SK-N-SH treated with all-trans-retinoic acid at 6 μM for 48 hours (cell line): Measurements from ENCODE around the gene ALDH1B1.

Experiments used
- ATAC-seq: fragments of 200-7000 bp; cut with Tn5 transposase; 3 replicates; pipeline ENCODE4 v1.9.1; 2020; ENCODE audit warnings: mild to moderate bottlenecking, moderate library complexity
- ARNTL ChIP-seq: fragments of 450-650 bp; formaldehyde crosslinking; IDR thresholded peaks from 2 replicates; pipeline ENCODE4 v1.5.0; 2020; ENCODE audit warnings: low read depth, mild to moderate bottlenecking, moderate library complexity, borderline replicate concordance
- BACH2 ChIP-seq: fragments of 250-450 bp; sonication (Bioruptor Pico); IDR thresholded peaks from 2 replicates; pipeline ENCODE4 v1.9.0; 2021; ENCODE audit warnings: mild to moderate bottlenecking, borderline replicate concordance
- CSDC2 ChIP-seq: fragments of 250-450 bp; sonication (Bioruptor Pico); IDR thresholded peaks from 2 replicates; pipeline ENCODE4 v1.5.0; 2020; ENCODE audit warnings: mild to moderate bottlenecking, moderate library complexity
- CSRNP3 ChIP-seq: fragments of 250-450 bp; sonication (Bioruptor Pico); IDR thresholded peaks from 2 replicates; pipeline ENCODE4 v1.5.1; 2021; ENCODE audit warnings: mild to moderate bottlenecking, moderate library complexity
- GLIS3 ChIP-seq: fragments of 250-450 bp; sonication (Bioruptor Pico); IDR thresholded peaks from 2 replicates; pipeline ENCODE4 v1.5.0; 2020; ENCODE audit warnings: mild to moderate bottlenecking, moderate library complexity
- OSR1 ChIP-seq: fragments of 250-450 bp; sonication (Bioruptor Pico); IDR thresholded peaks from 2 replicates; pipeline ENCODE4 v1.8.0; 2022; ENCODE audit warnings: moderate library complexity, mild to moderate bottlenecking, inconsistent platforms
- PPARA ChIP-seq: fragments of 250-450 bp; sonication (Bioruptor Pico); IDR thresholded peaks from 2 replicates; pipeline ENCODE4 v1.5.0; 2020; ENCODE audit warnings: mild to moderate bottlenecking, borderline replicate concordance
- RARB ChIP-seq: fragments of 250-450 bp; sonication (Bioruptor Pico); IDR thresholded peaks from 2 replicates; pipeline ENCODE4 v1.8.0; 2021; ENCODE audit warnings: mild to moderate bottlenecking, moderate library complexity
- TCF4 ChIP-seq: fragments of 250-450 bp; sonication (Bioruptor Pico); IDR thresholded peaks from 2 replicates; pipeline ENCODE4 v1.8.0; 2021; ENCODE audit warnings: mild to moderate bottlenecking, moderate library complexity, borderline replicate concordance
- TOX ChIP-seq: fragments of 250-450 bp; sonication (Bioruptor Pico); IDR thresholded peaks from 2 replicates; pipeline ENCODE4 v1.8.0; 2021; ENCODE audit warnings: mild to moderate bottlenecking, moderate library complexity, borderline replicate concordance
- TSHZ2 ChIP-seq: fragments of 250-450 bp; sonication (Bioruptor Pico); IDR thresholded peaks from 2 replicates; pipeline ENCODE4 v1.5.0; 2020; ENCODE audit warnings: mild to moderate bottlenecking, moderate library complexity
- ZC3H10 ChIP-seq: fragments of 250-450 bp; sonication (Bioruptor Pico); IDR thresholded peaks from 2 replicates; pipeline ENCODE4 v1.5.1; 2021; ENCODE audit warnings: mild to moderate bottlenecking, moderate library complexity
- ZFP30 ChIP-seq: fragments of 450-650 bp; formaldehyde crosslinking; IDR thresholded peaks from 2 replicates; pipeline ENCODE4 v1.5.0; 2022; ENCODE audit warnings: mild to moderate bottlenecking, moderate library complexity
- ZNF565 ChIP-seq: fragments of 450-650 bp; formaldehyde crosslinking; conservative IDR thresholded peaks from 2 replicates; pipeline ENCODE4 v1.5.0; 2020; ENCODE audit warnings: low read depth, mild to moderate bottlenecking, moderate library complexity
- ZNF70 ChIP-seq: fragments of 450-650 bp; formaldehyde crosslinking; IDR thresholded peaks from 2 replicates; pipeline ENCODE4 v1.5.0; 2020; ENCODE audit warnings: mild to moderate bottlenecking, moderate library complexity
- ZNF8 ChIP-seq: fragments of 450-650 bp; formaldehyde crosslinking; IDR thresholded peaks from 2 replicates; pipeline ENCODE4 v1.5.0; 2020; ENCODE audit warnings: mild to moderate bottlenecking, moderate library complexity
- TF ChIP-seq, protein P1 (sequence below): fragments of 250-450 bp; sonication (Bioruptor Pico); IDR thresholded peaks from 2 replicates; pipeline ENCODE4 v1.5.1; 2020; ENCODE audit warnings: low read depth, mild to moderate bottlenecking, moderate library complexity
- TF ChIP-seq, protein P2 (sequence below): fragments of 250-450 bp; sonication (Bioruptor Pico); IDR thresholded peaks from 2 replicates; pipeline ENCODE4 v1.8.0; 2020; ENCODE audit warnings: mild to moderate bottlenecking, moderate library complexity, borderline replicate concordance
- TF ChIP-seq, protein P3 (sequence below): fragments of 250-450 bp; sonication (Bioruptor Pico); IDR thresholded peaks from 2 replicates; pipeline ENCODE4 v1.8.0; 2021; ENCODE audit warnings: low read depth, mild to moderate bottlenecking, moderate library complexity, borderline replicate concordance

Gene ALDH1B1

GRCh38 chr9:38358390-38359296 lies 33.9 kb upstream of the ALDH1B1 start (continued):
- TF ChIP-seq TSHZ2 (CRISPR knock-in tag): no peak
- no peak for TF ChIP-seq GLIS3
- TF ChIP-seq, protein P1, sequence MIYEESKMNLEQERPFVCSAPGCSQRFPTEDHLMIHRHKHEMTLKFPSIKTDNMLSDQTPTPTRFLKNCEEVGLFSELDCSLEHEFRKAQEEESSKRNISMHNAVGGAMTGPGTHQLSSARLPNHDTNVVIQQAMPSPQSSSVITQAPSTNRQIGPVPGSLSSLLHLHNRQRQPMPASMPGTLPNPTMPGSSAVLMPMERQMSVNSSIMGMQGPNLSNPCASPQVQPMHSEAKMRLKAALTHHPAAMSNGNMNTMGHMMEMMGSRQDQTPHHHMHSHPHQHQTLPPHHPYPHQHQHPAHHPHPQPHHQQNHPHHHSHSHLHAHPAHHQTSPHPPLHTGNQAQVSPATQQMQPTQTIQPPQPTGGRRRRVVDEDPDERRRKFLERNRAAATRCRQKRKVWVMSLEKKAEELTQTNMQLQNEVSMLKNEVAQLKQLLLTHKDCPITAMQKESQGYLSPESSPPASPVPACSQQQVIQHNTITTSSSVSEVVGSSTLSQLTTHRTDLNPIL (CRISPR knock-in tag): no peak

- no peak for ATAC-seq
- TF ChIP-seq, protein P2, sequence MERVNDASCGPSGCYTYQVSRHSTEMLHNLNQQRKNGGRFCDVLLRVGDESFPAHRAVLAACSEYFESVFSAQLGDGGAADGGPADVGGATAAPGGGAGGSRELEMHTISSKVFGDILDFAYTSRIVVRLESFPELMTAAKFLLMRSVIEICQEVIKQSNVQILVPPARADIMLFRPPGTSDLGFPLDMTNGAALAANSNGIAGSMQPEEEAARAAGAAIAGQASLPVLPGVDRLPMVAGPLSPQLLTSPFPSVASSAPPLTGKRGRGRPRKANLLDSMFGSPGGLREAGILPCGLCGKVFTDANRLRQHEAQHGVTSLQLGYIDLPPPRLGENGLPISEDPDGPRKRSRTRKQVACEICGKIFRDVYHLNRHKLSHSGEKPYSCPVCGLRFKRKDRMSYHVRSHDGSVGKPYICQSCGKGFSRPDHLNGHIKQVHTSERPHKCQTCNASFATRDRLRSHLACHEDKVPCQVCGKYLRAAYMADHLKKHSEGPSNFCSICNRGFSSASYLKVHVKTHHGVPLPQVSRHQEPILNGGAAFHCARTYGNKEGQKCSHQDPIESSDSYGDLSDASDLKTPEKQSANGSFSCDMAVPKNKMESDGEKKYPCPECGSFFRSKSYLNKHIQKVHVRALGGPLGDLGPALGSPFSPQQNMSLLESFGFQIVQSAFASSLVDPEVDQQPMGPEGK (CRISPR knock-in tag): no peak
- TF ChIP-seq BACH2 (no peak), PPARA (CRISPR knock-in tag) (no peak), CSRNP3 (CRISPR knock-in tag) (no peak), RARB (CRISPR knock-in tag) (no peak), GLIS3 (no peak), ARNTL (no peak), ZC3H10 (CRISPR knock-in tag) (no peak), TCF4 (CRISPR knock-in tag) (no peak), ZFP30 (CRISPR knock-in tag) (no peak), ZNF565 (CRISPR knock-in tag) (no peak), TOX (CRISPR knock-in tag) (no peak), ZNF8 (no peak), OSR1 (no peak)
- TF ChIP-seq, protein P3, sequence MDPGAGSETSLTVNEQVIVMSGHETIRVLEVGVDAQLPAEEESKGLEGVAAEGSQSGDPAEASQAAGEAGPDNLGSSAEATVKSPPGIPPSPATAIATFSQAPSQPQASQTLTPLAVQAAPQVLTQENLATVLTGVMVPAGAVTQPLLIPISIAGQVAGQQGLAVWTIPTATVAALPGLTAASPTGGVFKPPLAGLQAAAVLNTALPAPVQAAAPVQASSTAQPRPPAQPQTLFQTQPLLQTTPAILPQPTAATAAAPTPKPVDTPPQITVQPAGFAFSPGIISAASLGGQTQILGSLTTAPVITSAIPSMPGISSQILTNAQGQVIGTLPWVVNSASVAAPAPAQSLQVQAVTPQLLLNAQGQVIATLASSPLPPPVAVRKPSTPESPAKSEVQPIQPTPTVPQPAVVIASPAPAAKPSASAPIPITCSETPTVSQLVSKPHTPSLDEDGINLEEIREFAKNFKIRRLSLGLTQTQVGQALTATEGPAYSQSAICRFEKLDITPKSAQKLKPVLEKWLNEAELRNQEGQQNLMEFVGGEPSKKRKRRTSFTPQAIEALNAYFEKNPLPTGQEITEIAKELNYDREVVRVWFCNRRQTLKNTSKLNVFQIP (CRISPR knock-in tag): no peak
- TF ChIP-seq, protein P1 (CRISPR knock-in tag): no peak
Observed at GRCh38 chr9:38359297-38359653, 33.2 kb upstream of the ALDH1B1 start.

DNA sequence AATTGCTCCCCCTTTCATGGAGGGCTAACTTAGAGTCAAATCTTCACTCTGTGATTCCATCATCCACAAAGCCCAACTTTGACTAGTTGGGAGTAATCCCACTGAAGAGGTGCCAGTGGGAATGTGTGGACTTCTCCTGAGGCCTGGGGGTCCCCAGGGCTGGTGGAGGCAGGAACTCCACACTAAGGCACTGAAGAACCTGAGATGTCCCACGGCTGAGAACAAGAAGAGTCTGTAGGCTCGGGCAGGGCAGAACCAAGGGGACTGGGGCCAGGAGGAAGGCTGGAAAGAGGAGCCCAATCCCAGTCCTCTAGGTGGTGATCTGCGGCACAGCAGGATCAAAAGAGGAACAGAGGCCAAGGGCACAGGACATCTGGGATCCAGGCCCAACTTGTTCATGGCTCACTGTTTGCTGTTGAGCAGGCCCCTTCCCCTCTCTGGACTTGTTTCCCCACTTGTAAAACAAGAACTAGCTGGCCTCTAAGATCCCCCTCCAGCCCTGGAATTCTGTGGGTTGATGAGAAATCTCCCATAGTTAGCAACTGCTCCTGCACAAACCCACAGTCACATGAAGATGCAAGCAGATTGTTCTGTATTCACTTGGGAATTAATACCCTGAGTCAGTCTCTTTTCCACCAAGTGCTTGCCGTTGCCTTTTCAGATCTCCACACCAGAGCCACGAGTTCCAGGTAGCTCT lies 32.7 kb upstream of the ALDH1B1 start:
- no peak for ATAC-seq
- TF ChIP-seq CSDC2 (CRISPR knock-in tag) (no peak), ZNF70 (CRISPR knock-in tag) (no peak), ZNF8 (no peak), ZNF565 (CRISPR knock-in tag) (no peak), GLIS3 (no peak), OSR1 (no peak), TSHZ2 (CRISPR knock-in tag) (no peak), TOX (CRISPR knock-in tag) (no peak), ZFP30 (CRISPR knock-in tag) (no peak)
- TF ChIP-seq, all 23 proteins: peak for 0
